Cardiac fibroblast (primary cell): ENCODE data around the gene DDX23.

ENCODE experiments used
- DNase-seq, 2 donors: peaks; one replicate each; pipeline versions ENCODE4 v3.0.0 to v3.0.0-alpha.2; 2010; ENCODE audit warnings: low read depth in 2 of 2
- H3K4me3 ChIP-seq, 2 donors: replicated peaks in 1 of 2; 1 replicate in 1 of 2; 2 replicates in 1 of 2; pipeline ENCODE4 v1.5.1; 2011; ENCODE audit warnings: low read depth in 2 of 2, low read length in 2 of 2, mild to moderate bottlenecking in 2 of 2, moderate library complexity in 1 of 2
- TF ChIP-seq, protein P1 (sequence below): IDR thresholded peaks from one replicate; pipeline ENCODE4 v1.5.1; 2011; ENCODE audit warnings: low read depth, mild to moderate bottlenecking, low read length, inconsistent platforms

The DDX23 gene

GRCh38 chr12:48813465-48814261 lies 38.3 kb downstream of the DDX23 start:
- TF ChIP-seq, protein P1, sequence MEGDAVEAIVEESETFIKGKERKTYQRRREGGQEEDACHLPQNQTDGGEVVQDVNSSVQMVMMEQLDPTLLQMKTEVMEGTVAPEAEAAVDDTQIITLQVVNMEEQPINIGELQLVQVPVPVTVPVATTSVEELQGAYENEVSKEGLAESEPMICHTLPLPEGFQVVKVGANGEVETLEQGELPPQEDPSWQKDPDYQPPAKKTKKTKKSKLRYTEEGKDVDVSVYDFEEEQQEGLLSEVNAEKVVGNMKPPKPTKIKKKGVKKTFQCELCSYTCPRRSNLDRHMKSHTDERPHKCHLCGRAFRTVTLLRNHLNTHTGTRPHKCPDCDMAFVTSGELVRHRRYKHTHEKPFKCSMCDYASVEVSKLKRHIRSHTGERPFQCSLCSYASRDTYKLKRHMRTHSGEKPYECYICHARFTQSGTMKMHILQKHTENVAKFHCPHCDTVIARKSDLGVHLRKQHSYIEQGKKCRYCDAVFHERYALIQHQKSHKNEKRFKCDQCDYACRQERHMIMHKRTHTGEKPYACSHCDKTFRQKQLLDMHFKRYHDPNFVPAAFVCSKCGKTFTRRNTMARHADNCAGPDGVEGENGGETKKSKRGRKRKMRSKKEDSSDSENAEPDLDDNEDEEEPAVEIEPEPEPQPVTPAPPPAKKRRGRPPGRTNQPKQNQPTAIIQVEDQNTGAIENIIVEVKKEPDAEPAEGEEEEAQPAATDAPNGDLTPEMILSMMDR: no peak
- peak; percentile 8 to 36 for DNase-seq

DNA sequence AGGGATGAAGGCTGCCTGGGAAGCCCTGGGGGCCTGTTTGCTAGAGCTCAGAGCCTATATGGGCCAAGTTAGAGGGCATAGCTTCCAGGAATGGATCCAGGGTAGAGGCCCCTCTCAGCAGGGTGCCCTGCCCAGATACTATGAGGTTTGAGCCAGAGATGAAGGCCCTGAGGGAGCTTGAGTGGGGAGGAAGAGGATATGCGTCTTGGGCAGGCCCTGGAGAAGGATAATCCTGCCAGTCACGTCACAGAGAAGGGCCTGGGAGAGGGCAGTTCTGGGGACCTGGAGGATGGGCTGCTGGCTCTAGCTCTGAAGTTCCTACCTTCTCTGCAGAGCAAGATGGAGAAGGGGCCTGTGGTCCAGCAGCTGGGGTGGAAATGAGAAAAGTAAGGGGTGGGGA lies 39.6 kb downstream of the DDX23 start:
- no peak overlapping the region for H3K4me3 ChIP-seq
- DNase-seq: no peak
- TF ChIP-seq, protein P1: no peak

More at GRCh38 chr12:48813465-48814261, 38.3 kb downstream of the DDX23 start:
- H3K4me3 ChIP-seq: peak overlapping the region; percentile 88 to 92

DNA sequence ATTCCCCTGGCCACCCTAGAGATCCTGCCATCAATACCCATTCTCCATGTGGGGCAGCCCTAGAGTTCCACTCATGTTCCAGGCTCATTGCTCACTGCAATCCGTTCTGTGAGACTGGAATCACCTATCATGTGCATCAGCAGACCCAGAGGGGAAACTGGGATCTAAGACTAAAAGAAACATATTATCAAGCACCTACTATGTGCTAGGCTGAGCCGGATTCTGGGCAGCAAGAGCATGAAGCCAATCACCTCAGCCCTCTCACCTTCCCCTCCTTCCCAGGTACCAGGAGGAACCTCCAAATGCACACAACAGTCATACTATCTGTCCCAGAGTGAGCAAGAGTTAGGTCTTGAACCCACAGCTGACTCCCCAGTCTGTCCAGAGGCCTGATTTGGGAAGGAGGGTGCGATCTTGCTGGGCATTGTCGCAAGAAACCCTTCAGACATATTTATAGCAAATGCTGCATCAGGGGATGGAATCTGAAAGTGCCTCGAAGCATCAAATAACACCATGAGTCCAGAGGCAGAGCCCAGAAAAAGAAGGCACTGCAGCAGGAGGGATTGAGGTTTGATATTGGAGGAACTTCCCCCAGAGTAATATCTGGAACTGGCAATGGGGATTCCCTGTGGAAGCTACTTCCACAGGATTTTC lies 40.4 kb downstream of the DDX23 start:
- TF ChIP-seq, protein P1: no peak
- no peak overlapping the region for H3K4me3 ChIP-seq
- no peak for DNase-seq

- H3K4me3 ChIP-seq: no peak overlapping the region
- TF ChIP-seq, protein P1: no peak
- DNase-seq: peak; percentile 81 to 83
Measured at GRCh38 chr12:48810903-48811431, 41.0 kb downstream of the DDX23 start.

DNA sequence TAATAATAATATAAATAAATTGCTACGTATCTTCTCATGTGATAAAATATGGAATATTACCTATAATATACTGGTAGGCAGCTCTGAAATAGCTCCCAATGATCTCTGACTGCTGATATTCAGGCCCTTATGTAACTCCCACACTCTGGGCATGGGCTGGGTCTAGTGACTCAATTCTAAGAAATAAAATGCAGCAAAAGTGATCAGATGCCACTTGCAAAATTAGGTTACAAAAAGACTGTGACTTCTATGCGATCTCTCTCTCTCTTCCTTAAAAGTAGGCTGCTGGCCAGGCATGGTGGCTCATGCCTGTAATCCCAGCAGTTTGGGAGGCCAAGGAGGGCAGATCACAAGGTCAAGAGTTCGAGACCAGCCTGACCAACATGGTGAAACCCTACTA lies 44.0 kb downstream of the DDX23 start:
- TF ChIP-seq, protein P1: no peak
- no peak for DNase-seq

GRCh38 chr12:48803675-48804074 lies 48.3 kb downstream of the DDX23 start:
- H3K4me3 ChIP-seq: no peak overlapping the region
- no peak for DNase-seq
- TF ChIP-seq, protein P1: no peak

More for the DNA sequence above, 44.0 kb downstream of the DDX23 start:
- H3K4me3 ChIP-seq: no peak overlapping the region
